ENCODE measurements around the gene NOS3.

GRCh38 chr7:150948791-150949251 is 42.0 kb upstream of the NOS3 start:
- no peak for TF ChIP-seq YY1 (IDR thresholded peaks at IDR 0.05; ENCODE audit: insufficient read depth, insufficient replicate concordance, low read depth, low read length)
- no peak for TF ChIP-seq CTCF (CRISPR knock-in tag; IDR thresholded peaks at IDR 0.05)
